IMR-90 (cell line): ENCODE results near the gene CDH15. TPM values are rescaled to one million over a fixed set of nuclear protein-coding genes. Genes with fewer than 3 reads are reported as not detected.

Source experiments
- ATAC-seq: fragments of 200-7000 bp; cut with Tn5 transposase; 2 replicates; pipeline ENCODE4 v1.9.1; 2020; ENCODE audit warnings: low read depth, mild to moderate bottlenecking, moderate library complexity
- BruUV-seq: library from RNA; stranded (reverse); fragments of 400-500 nt; replicated peaks from 2 replicates; lab custom pipeline; 2021; lab: Mats Ljungman, UMichigan
- CTCF ChIA-PET: fragments of 300-600 bp; formaldehyde crosslinking; extraction: SDS; loops from one replicate; lab custom pipeline; 2021; ENCODE audit warnings: antibody characterized with exemption; lab: Yijun Ruan, JAX
- POLR2A ChIA-PET: fragments of 300-600 bp; sonication (Branson Sonifier 250); formaldehyde crosslinking; loops from one replicate; lab custom pipeline; 2022; ENCODE audit warnings: antibody characterized with exemption; ENCODE audit not compliant: unreplicated experiment; lab: Charles Lee
- DNase-seq: peaks from one replicate; pipeline ENCODE4 v3.0.0; 2013
- H2AFZ ChIP-seq: replicated peaks from 2 replicates; pipeline ENCODE3; 2013; ENCODE audit warnings: low read length, mild to moderate bottlenecking; ENCODE audit not compliant: poor library complexity
- H2AK5ac ChIP-seq: 2 replicates; pipeline ENCODE4 v1.6.1; 2013; ENCODE audit warnings: low read depth, low read length, inconsistent platforms
- H2AK9ac ChIP-seq: replicated peaks from 2 replicates; pipeline ENCODE3; 2013; ENCODE audit warnings: mild to moderate bottlenecking, low read depth, low read length, moderate library complexity; ENCODE audit not compliant: poor library complexity
- H2BK120ac ChIP-seq: 2 replicates; pipeline ENCODE4 v1.6.1; 2013; ENCODE audit warnings: low read depth, low read length, inconsistent platforms
- H2BK15ac ChIP-seq: 3 replicates; pipeline ENCODE4 v1.6.1; 2013; ENCODE audit warnings: low read depth, low read length, inconsistent platforms
- H2BK20ac ChIP-seq: 2 replicates; pipeline ENCODE4 v1.6.1; 2013; ENCODE audit warnings: low read depth, mild to moderate bottlenecking, inconsistent platforms, low read length, moderate library complexity
- H2BK5ac ChIP-seq: 2 replicates; pipeline ENCODE4 v1.6.1; 2013; ENCODE audit warnings: mild to moderate bottlenecking, low read depth, low read length, inconsistent platforms; ENCODE audit not compliant: poor library complexity, severe bottlenecking
- H3K14ac ChIP-seq: replicated peaks from 2 replicates; pipeline ENCODE4 v1.6.1; 2013; ENCODE audit warnings: low read depth, low read length, inconsistent platforms
- H3K18ac ChIP-seq: 2 replicates; pipeline ENCODE4 v1.6.1; 2013; ENCODE audit warnings: low read depth, low read length, control low read depth
- H3K23ac ChIP-seq: 2 replicates; pipeline ENCODE4 v1.6.1; 2013; ENCODE audit warnings: low read depth, low read length, inconsistent platforms
- H3K27ac ChIP-seq: 2 replicates; pipeline ENCODE4 v1.5.1; 2013; ENCODE audit warnings: mild to moderate bottlenecking, control low read depth, low read length; ENCODE audit not compliant: insufficient read depth
- H3K27me3 ChIP-seq: 2 replicates; pipeline ENCODE4 v1.6.1; 2013; ENCODE audit warnings: low read length; ENCODE audit not compliant: control insufficient read depth, insufficient read depth
- H3K36me3 ChIP-seq: 2 replicates; pipeline ENCODE4 v1.6.1; 2013; ENCODE audit warnings: low read length, mixed read lengths; ENCODE audit not compliant: control insufficient read depth, insufficient read depth
- H3K4ac ChIP-seq: 2 replicates; pipeline ENCODE4 v1.6.1; 2013; ENCODE audit warnings: low read depth, low read length, inconsistent platforms
- H3K4me1 ChIP-seq: 2 replicates; pipeline ENCODE4 v1.6.1; 2013; ENCODE audit warnings: low read length, mixed read lengths; ENCODE audit not compliant: control insufficient read depth, insufficient read depth
- H3K4me2 ChIP-seq: 2 replicates; pipeline ENCODE4 v1.6.1; 2013; ENCODE audit warnings: low read depth, mild to moderate bottlenecking, control low read depth, low read length, moderate library complexity
- H3K4me3 ChIP-seq: 2 replicates; pipeline ENCODE4 v1.5.1; 2013; ENCODE audit warnings: low read depth, mild to moderate bottlenecking, control low read depth, low read length, moderate library complexity; ENCODE audit not compliant: insufficient read depth
- H3K56ac ChIP-seq: 2 replicates; pipeline ENCODE4 v1.6.1; 2013; ENCODE audit warnings: low read length, inconsistent platforms; ENCODE audit not compliant: insufficient read depth; ENCODE audit errors: extremely low read depth
- H3K79me1 ChIP-seq, 2 experiments: 2 replicates each; pipeline ENCODE4 v1.6.1; 2013; ENCODE audit warnings: low read length in 2 of 2, inconsistent platforms in 1 of 2, low read depth in 1 of 2
- H3K9ac ChIP-seq: 2 replicates; pipeline ENCODE4 v1.6.1; 2013; ENCODE audit warnings: low read depth, low read length, control low read depth
- H3K9me1 ChIP-seq: 2 replicates; pipeline ENCODE4 v1.6.1; 2013; ENCODE audit warnings: low read length, inconsistent platforms; ENCODE audit not compliant: insufficient read depth
- H3K9me3 ChIP-seq: 2 replicates; pipeline ENCODE4 v1.6.1; 2013; ENCODE audit warnings: low read length; ENCODE audit not compliant: control insufficient read depth, insufficient read depth
- H4K20me1 ChIP-seq: 2 replicates; pipeline ENCODE4 v1.6.1; 2013; ENCODE audit warnings: low read length, inconsistent platforms; ENCODE audit not compliant: insufficient read depth
- H4K5ac ChIP-seq: 2 replicates; pipeline ENCODE4 v1.6.1; 2013; ENCODE audit warnings: mild to moderate bottlenecking, low read depth, low read length, control low read depth
- H4K8ac ChIP-seq, 2 experiments: 2 replicates each; pipeline ENCODE4 v1.6.1; 2013; ENCODE audit warnings: low read depth in 2 of 2, low read length in 2 of 2, control low read depth in 1 of 2, inconsistent platforms in 1 of 2
- H4K91ac ChIP-seq: 2 replicates; pipeline ENCODE4 v1.6.1; 2013; ENCODE audit warnings: low read depth, low read length, inconsistent platforms; ENCODE audit not compliant: insufficient read depth
- BHLHE40 ChIP-seq: fragments of 150-350 bp; IDR thresholded peaks from 2 replicates; pipeline ENCODE4 v1.6.1; 2016; ENCODE audit warnings: mild to moderate bottlenecking, low read depth, low read length
- CEBPB ChIP-seq: IDR thresholded peaks from 2 replicates; pipeline ENCODE4 v1.6.1; 2012; ENCODE audit warnings: low read depth, low read length, improper control_type of control experiment
- CHD1 ChIP-seq: IDR thresholded peaks from 2 replicates; pipeline ENCODE4 v1.6.1; 2012; ENCODE audit warnings: low read depth, low read length, improper control_type of control experiment
- CTCF ChIP-seq: conservative IDR thresholded peaks from 2 replicates; pipeline ENCODE4 v1.5.1; 2012; ENCODE audit warnings: mild to moderate bottlenecking, low read depth, low read length, improper control_type of control experiment
- ELK1 ChIP-seq: fragments of 150-350 bp; IDR thresholded peaks from 2 replicates; pipeline ENCODE4 v1.6.1; 2016; ENCODE audit warnings: low read depth, mild to moderate bottlenecking, low read length, moderate library complexity, borderline replicate concordance
- FOS ChIP-seq: fragments of 150-350 bp; IDR thresholded peaks from 2 replicates; pipeline ENCODE4 v1.6.1; 2016; ENCODE audit warnings: low read depth, low read length
- MAFK ChIP-seq: IDR thresholded peaks from 2 replicates; pipeline ENCODE4 v1.6.1; 2012; ENCODE audit warnings: low read depth, low read length, improper control_type of control experiment
- MAZ ChIP-seq: IDR thresholded peaks from 2 replicates; pipeline ENCODE4 v1.6.1; 2012; ENCODE audit warnings: low read depth, mild to moderate bottlenecking, low read length, improper control_type of control experiment, moderate library complexity, borderline replicate concordance
- MXI1 ChIP-seq: IDR thresholded peaks from 2 replicates; pipeline ENCODE4 v1.6.1; 2012; ENCODE audit warnings: low read depth, mild to moderate bottlenecking, low read length, moderate library complexity, borderline replicate concordance
- NFE2L2 ChIP-seq: fragments of 150-350 bp; IDR thresholded peaks from 2 replicates; pipeline ENCODE4 v1.6.1; 2016; ENCODE audit warnings: low read depth, mild to moderate bottlenecking, low read length
- POLR2A ChIP-seq: IDR thresholded peaks from 2 replicates; pipeline ENCODE4 v1.6.1; 2012; ENCODE audit warnings: mild to moderate bottlenecking, low read depth, low read length
- RAD21 ChIP-seq: IDR thresholded peaks from 2 replicates; pipeline ENCODE4 v1.6.1; 2012; ENCODE audit warnings: low read length, improper control_type of control experiment
- RCOR1 ChIP-seq: IDR thresholded peaks from 2 replicates; pipeline ENCODE4 v1.6.1; 2012; ENCODE audit warnings: mild to moderate bottlenecking, low read length, improper control_type of control experiment; ENCODE audit not compliant: insufficient replicate concordance
- RFX5 ChIP-seq: IDR thresholded peaks from 2 replicates; pipeline ENCODE4 v1.8.0; 2012; ENCODE audit warnings: low read depth, mild to moderate bottlenecking, low read length, moderate library complexity
- SMC3 ChIP-seq: fragments of 150-350 bp; IDR thresholded peaks from 2 replicates; pipeline ENCODE4 v1.6.1; 2016; ENCODE audit warnings: low read depth, mild to moderate bottlenecking, antibody characterized with exemption, low read length, moderate library complexity
- USF2 ChIP-seq: fragments of 150-350 bp; IDR thresholded peaks from 2 replicates; pipeline ENCODE4 v1.6.1; 2017; ENCODE audit warnings: mild to moderate bottlenecking, antibody characterized with exemption, low read length, low read depth
- WGBS, 2 experiments: methylation state at CpG; one replicate each; pipeline versions ENCODE4 v1.1.5 to v1.1.7; 2013; ENCODE audit warnings: missing lambda C conversion rate in 2 of 2; ENCODE audit not compliant: insufficient read length in 1 of 2; ENCODE audit errors: extremely low coverage in 2 of 2; 5-methylcytosine and 5-hydroxymethylcytosine counted together
- dilution Hi-C: fragments of 300-500 bp; cut with HindIII; formaldehyde crosslinking; loops from one replicate; pipeline ENCODE4 v1.14.3; 2018; ENCODE audit warnings: low sequenced_read_pairs; ENCODE audit not compliant: unreplicated experiment
- in situ Hi-C: fragments of 300-500 bp; cut with MboI; formaldehyde crosslinking; loops from 3 replicates; pipeline ENCODE4 v1.14.3; 2019; ENCODE audit warnings: low sequenced_read_pairs, inconsistent platforms, mixed read lengths
- intact Hi-C: fragments of 100-400 bp; cut with micrococcal nuclease; formaldehyde crosslinking; loops from 2 replicates; pipeline ENCODE4 v1.10.0; 2022
- polyA plus RNA-seq, 3 experiments: library from polyadenylated mRNA; depleted of rRNA; stranded (reverse); fragments of >200 nt; gene quantifications; 2 replicates each; pipeline ENCODE4 v1.2.3, GENCODE V29; 2012; ENCODE audit warnings: low replicate concordance in 1 of 3
- total RNA-seq: library from RNA; depleted of rRNA; stranded (reverse); fragments of >200 nt; gene quantifications from 2 replicates; pipeline ENCODE4 v1.2.3, GENCODE V29; 2012

CDH15 gene
- total and polyA plus RNA-seq, 2 of the 4 experiments (the other 2 are of a cell fraction): 0.18 to 0.62 TPM

- H2BK120ac ChIP-seq: no peak overlapping the region
- H4K5ac ChIP-seq: no peak overlapping the region
- no peak overlapping the region for H3K4ac ChIP-seq
- H2BK15ac ChIP-seq: no peak overlapping the region
- 86% methylated on average over 11 of the region's 18 CpGs; no CpG with 5 or more reads in 1 of the 2 experiments for WGBS, 2 experiments
- H2AK5ac ChIP-seq: no peak overlapping the region
- H2BK5ac ChIP-seq: no peak overlapping the region
- TF ChIP-seq FOS (no peak), MXI1 (no peak), CTCF (no peak), USF2 (no peak), NFE2L2 (no peak), MAZ (no peak), CHD1 (no peak), RFX5 (no peak), RCOR1 (no peak), CEBPB (no peak), ELK1 (no peak), RAD21 (no peak), BHLHE40 (no peak), MAFK (no peak), SMC3 (no peak), POLR2A (no peak)
- H3K36me3 ChIP-seq: peaks cover 20% of the 10 kb centered on the region
- no peaks in the 10 kb centered on the region for H3K9me3 ChIP-seq
- no peaks in the 10 kb centered on the region; the same call in 1 of the 2 replicates for H4K20me1 ChIP-seq
- H3K14ac ChIP-seq: no peak overlapping the region
- in situ Hi-C loops (no loop called here), intact Hi-C loops (no loop called here), dilution Hi-C loops (no loop called here)
- H3K27me3 ChIP-seq: no peaks in the 10 kb centered on the region
- H3K27ac ChIP-seq: no peak overlapping the region
- H3K79me1 ChIP-seq: no peaks in the 10 kb centered on the region
- peaks cover 3% of the 10 kb centered on the region for H3K4me1 ChIP-seq
- no peak overlapping the region for H3K56ac ChIP-seq
- H3K18ac ChIP-seq: no peak overlapping the region
- no peak overlapping the region for H3K4me2 ChIP-seq
- no peak overlapping the region for H2AK9ac ChIP-seq
- POLR2A ChIA-PET: no interaction called here
- DNase-seq (no peak), ATAC-seq (no peak)
- no peak overlapping the region for H3K9ac ChIP-seq
- H4K91ac ChIP-seq: no peak overlapping the region
- no peaks in the 10 kb centered on the region for H3K9me1 ChIP-seq
- H3K4me3 ChIP-seq: no peak overlapping the region
- no peak overlapping the region for H2BK20ac ChIP-seq
- H3K23ac ChIP-seq: no peak overlapping the region
- no TSS peak for BruUV-seq
- no peak overlapping the region for H2AFZ ChIP-seq
- CTCF ChIA-PET: no interaction called here
- no peak overlapping the region for H4K8ac ChIP-seq
Observed at GRCh38 chr16:89150090-89150835, 21.3 kb upstream of the CDH15 start.
